ENCODE data around the gene SFXN3.

DNA sequence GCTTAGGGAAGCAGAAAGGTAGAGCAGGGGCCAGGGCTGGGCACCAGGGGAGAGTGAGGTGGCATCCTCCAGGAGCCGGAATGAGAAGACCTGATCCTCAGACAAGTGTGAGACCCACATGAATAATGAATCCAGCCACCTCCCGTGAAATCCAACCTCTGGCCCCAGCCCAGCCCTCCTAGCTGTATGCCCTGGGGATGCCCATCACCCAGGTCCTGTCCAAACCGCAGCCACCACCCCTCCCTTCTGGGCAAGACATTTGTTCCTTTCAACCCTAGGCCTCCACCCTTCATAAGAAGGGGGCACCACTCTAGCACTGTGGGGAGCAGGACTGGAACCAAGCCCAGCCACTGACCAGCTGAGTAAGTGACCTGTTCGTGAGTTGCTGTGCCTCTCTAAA, 9.8 kb upstream of the SFXN3 start:
- TF ChIP-seq, protein P1, sequence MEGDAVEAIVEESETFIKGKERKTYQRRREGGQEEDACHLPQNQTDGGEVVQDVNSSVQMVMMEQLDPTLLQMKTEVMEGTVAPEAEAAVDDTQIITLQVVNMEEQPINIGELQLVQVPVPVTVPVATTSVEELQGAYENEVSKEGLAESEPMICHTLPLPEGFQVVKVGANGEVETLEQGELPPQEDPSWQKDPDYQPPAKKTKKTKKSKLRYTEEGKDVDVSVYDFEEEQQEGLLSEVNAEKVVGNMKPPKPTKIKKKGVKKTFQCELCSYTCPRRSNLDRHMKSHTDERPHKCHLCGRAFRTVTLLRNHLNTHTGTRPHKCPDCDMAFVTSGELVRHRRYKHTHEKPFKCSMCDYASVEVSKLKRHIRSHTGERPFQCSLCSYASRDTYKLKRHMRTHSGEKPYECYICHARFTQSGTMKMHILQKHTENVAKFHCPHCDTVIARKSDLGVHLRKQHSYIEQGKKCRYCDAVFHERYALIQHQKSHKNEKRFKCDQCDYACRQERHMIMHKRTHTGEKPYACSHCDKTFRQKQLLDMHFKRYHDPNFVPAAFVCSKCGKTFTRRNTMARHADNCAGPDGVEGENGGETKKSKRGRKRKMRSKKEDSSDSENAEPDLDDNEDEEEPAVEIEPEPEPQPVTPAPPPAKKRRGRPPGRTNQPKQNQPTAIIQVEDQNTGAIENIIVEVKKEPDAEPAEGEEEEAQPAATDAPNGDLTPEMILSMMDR (IDR thresholded peaks at IDR 0.05) = no peak
- no peak for TF ChIP-seq EZH2 (IDR thresholded peaks at IDR 0.05)
